GM19025 (cell line): ENCODE results near the gene CXXC5.

Experiments used
- ATAC-seq: cut with Tn5 transposase; IDR thresholded peaks from one replicate; pipeline ENCODE4 v1.9.1; 2021; ENCODE audit warnings: mild to moderate bottlenecking, low read depth, moderate library complexity; ENCODE audit not compliant: unreplicated experiment

Gene CXXC5

DNA sequence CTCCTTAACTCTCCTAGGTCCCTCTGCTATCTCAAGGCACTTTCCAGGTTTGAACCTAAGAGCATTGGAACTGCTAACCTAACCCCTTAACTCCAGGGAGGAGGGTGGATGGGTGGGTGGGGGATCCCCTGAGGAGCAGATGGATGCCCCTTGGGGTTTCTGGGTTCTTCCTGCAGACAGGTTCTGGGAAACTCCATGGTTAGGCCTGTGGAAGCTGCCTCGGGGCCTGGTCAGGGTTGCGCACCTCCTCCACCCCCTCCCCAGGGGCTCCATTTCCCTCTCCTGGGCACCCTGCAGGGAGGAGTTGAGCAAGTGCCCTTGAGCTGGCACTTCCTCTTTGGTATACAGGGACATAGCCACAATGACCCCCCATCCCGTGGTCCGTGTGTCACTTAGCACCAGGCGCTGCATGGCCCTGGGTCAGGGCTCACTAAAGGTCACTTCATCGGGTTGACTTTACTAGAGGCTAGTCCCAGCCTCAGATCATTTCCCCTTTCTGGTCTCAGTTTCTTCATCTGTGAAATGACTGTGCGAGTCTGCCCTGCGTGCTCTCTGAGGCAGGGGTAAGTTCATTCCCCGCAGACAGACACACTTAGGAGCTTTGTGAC lies 16.0 kb downstream of the CXXC5 start:
- peak; percentile 50 for ATAC-seq

DNA sequence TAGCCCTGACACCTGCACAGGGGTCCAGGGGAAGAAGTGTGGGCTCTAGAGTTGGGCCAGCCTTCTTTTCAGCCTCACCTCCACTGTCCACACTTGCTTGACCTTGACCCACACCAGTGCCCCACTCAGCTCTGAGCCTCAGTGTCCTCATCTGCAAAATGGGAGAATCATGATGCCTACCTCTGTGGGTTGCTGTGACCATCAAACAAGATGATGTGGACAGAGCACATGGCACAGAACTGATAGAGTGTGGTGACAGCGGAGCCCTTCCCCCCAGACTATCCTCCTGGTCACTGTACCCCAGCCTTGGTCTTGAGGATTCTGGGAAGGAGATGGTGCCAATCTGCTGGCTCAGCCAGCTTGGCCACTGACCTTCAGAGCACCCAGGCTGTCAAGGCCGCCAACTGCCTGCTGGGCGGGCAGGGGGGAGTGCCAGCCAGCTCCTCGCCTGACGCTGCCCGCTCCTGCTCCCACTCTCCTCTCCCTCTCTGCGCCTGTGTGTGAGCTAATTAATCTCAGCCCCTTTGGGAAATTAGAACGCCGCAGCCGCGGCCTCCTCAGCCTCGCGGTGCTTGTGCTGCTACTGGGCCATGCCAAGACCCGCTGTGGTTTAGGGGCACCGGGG lies 16.7 kb downstream of the CXXC5 start:
- ATAC-seq = no peak

DNA sequence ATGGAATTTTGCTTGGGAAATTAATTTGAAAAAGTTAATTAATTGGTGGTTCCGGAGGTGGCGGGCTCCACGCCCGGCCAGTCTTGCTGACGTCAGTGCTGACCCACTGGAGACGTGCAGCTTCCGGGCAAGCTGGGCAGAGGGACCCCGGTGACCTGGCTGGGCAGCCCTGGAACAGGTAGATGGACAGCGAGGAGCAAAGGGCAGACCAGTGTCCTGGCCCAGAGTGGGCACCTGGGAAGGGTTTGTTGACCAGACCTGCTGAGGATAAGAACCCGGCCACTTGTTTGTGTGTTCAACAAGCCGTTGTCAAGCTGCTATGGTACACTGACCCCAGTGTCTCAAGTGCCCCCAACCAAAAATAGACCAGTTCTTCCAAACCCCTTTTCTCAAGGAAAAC lies 17.5 kb downstream of the CXXC5 start:
- ATAC-seq = no peak

DNA sequence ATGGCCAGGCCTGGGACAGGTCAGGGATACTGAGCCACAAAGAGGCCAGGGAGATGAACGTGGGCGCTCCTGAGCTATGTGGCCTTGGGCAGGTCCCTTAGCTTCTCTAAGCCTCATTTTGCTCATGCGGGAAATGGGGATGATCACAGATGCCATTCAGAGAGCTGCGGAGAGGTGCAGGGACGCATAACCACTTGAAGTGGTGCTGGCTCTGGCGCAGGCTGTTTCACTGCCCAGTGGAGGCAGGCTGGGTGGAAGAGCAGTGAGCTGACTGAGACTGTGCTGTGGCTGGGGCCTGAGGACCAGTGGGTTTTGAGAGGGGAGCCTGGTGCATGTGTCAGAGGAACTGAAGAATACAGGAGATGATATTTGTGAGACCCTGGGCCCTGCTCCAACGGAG lies 18.4 kb downstream of the CXXC5 start:
- ATAC-seq = no peak

DNA sequence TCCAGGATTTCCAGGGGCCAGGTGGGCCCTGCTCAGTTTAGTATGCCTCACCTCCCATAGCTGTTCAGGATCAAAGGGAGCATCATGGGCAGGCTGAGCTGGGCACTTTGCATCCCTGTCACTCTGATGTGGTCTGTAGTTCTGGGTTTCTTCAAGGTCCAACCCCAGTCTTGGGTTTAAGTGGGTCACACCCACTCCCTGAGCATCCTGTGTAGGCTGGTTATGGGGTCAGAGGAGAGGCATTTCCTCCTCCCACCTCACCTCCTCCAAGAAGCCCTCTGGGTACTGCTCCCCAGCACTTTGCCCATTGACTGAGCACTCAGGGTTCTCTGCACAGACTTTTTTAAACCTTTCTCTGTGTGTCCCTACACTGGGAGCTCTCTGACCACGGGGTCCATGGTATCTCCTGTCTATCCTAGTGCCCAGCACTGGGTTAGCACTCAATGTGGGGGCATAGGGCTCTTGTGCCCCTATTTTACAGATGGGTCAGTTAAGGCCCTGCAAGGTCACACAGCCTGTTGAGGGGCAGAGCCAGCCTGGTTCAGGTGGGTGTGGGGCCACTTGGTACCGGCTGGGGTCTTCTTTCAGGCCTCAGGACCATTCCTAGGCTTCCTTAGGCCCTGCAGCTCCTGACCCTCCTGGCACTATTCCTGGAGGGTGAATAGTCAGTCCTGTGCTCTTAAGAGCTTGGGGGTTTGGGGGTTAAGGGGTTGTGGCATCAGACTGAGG lies 19.0 kb downstream of the CXXC5 start:
- no peak for ATAC-seq

DNA sequence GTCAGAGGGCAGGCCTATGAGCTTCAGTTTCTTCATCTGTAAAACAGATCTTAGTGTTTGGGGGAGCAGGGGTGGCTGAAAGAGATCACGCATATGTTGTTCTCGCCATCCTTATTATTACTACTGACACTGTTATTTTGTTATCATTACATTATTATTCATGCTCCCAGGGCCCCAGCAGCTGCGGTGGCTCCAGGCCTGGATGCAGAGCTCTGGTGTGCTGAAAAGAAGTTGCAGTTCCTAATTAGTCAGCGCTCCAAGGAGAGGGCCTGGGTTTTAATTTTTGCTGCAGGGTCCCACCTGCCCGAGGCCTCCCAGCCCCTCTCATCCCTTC lies 19.5 kb downstream of the CXXC5 start:
- ATAC-seq = no peak

DNA sequence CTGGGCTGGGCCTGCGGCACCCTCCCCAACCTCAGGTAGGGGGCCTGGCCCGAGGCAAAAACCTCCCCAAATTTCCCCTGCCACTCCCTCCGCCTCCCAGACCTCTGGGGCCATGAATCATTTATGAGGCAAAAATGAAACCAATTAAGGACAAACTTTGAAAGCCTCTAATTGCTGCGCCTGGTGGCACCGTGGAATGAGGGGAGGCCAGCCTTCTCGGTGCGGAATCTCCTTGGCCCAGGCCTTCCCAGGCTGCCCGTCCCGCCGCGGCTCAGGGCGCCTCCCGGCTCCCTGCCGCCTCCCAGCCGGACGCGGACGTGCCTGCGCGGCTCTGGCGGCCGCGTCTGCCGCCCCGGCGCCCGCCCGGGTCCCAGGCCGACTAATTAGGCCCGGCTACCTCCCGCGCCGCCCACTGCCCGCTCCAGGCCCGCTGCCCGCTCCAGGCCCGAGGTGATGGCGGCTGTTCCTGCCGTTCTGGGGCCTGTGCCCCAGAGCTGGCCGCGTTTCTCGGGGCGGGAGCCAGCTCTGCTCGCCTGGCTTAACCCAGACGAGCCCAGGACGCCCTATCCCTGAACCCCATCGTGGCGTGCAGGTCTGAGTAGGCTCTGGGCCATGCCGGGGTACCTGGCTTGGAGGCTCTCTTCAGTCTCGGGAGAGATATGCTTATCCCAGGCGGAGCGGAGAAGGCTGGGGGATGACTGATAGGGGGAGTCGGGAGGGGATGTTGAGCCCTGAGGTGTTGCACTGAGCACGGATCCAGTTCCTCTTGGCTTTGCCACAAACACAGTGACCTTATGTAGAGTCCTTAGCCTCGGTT lies 20.1 kb downstream of the CXXC5 start:
- ATAC-seq = no peak

DNA sequence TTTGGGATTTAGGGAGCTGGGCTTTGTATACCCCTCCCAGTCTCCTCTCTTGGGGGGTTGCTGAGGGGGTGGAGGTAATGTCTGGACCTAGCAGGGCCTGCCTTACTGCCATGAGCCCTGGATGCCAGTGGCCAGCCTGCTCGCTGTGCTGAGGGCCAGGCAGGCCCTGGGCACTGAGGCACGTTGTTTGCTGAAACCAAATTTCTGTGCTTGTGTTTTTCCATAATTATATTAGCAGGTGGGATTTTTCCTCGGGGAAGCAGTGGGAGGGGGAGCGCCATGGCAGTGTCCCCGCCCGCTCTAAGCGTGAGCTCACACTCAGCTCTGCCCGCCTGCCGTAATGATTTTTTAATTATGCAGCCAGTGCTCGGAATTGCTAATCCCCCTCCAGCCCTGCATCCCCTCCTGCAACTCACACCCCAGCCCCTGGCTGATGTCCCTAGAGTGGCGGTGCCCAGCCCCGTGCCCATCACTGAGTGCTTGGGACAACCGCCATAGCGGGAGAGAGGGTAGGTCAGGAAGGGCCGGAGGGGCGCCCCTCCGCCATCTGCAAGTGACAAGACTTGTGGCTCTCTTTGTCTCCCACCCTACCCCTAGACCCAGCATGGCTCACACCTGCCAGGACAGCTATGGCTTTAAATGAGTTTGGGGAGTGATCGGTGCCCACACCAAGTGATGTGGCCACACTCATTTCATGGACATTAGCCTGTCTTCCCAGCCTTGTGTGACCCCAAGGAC lies 20.9 kb downstream of the CXXC5 start:
- ATAC-seq = no peak

DNA sequence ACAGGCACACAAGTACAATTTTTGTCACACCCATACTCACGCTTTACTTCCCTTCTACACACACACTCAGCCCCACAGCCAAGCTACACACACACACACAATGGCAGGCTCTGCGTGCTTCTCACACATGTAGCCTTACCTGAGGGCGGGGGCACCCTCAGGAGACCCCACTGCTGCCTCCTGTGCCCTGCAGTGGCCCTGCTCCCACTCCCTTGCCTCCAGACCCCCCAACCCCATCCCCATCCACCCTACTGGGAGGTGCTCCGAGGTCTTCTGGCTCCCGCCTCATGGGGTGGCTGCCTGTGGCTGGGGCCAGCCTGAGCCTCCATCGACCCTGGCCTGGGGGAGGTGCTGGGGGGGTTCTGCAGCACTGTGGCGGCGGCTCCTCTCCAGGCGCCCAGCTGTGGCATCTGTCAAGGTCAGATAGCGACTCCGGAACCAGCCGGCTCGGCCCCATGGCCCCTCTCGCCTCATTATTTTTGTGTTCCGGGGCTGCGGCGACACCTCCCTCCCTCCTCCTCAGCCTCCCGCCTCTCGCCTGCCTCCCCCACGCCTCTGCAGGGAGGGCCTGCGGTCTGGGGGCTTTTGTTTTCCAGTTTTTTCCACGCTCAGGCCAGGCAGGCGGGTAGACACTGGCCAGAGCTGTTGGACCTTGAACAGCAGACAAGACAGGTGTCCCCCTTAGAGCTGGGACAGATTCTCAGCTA lies 21.7 kb downstream of the CXXC5 start:
- peak; percentile 24 for ATAC-seq

DNA sequence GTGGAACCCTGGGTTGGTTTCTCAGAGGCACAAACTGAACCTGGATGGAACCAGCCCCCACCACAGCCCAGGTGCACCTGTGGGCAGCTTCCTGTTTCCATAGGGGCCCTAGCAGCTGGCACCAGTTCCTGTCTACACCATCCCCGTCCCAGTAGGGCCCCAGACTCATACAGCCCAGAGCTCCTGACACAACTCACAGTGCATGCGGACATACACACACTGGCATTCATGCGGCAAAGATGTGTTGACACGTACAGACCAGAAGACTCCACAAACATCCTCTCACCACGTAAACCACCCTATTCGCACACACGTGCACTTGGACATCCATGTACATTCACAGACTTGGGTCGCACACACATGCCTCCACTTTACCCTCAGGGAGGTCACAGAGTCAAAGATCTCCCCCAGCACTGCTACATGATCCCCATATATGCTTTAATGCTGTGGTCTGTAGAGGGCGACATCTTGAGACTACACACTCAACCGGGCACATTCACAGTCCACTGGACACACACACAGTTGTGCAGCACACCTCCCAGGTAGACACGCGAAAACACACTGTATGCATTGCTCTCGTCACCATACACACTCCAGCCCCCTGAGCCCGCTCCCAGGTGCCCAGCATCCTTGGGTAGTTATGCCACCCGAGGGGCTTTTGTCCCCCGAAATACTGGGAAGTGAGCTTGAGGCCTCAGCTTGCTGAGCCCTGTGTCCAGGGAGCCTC lies 22.4 kb downstream of the CXXC5 start:
- peak; percentile 46 for ATAC-seq

DNA sequence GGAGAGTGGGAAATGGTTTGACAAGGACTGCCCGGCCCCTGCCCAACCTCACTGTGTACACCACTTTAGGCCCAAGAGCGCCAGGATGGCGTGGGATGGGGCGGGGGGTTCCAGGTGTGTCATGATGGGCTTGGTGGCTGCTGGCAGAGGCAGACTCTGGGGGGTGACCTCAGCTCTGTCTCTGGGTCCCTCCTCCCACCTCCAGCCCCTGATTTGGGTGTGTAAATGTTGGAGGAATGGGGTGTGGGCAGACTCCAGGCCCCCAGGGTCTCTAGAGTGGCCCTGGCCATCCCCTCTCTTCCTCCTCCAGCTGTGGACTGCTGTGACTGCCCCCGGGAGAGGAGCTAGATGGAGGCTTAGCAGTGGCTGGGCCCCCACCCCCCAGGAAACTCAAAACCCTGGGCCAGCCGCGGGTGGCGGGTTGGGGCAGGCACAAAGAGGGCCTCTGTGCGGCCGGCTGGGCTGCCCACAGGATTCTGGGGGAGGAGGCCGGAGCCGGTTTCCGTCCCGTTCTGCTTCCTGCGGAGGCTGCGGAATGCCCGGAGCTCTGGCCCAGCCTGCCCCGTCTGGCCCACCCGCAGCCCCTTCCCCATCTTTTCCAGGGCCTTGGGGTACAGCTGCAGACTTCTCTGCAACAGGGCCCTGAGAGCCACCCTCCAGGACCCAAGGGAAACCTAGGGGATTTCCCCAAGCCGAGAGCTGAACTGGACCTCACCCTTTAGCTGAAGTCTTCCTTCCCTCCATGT lies 23.1 kb downstream of the CXXC5 start:
- no peak for ATAC-seq

DNA sequence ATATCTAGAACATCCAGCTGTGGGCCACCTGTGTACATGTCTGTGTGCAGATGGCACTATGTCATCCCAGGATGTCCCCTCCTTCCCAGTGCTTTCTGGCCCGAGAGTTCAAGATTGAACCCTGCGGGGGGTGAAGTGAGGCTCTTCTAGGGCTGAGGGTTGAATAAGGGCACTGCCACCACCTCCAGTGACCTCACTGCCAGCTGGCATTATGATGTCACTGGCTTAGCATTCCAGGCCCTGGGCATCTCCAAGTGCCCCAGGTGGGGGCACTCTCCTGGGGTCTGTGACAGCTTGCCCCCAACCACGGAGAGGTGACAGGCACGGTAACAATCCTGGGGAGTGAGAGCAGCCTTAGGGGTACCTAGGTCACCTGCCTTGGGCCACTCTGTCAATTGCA lies 27.1 kb downstream of the CXXC5 start:
- ATAC-seq = no peak

DNA sequence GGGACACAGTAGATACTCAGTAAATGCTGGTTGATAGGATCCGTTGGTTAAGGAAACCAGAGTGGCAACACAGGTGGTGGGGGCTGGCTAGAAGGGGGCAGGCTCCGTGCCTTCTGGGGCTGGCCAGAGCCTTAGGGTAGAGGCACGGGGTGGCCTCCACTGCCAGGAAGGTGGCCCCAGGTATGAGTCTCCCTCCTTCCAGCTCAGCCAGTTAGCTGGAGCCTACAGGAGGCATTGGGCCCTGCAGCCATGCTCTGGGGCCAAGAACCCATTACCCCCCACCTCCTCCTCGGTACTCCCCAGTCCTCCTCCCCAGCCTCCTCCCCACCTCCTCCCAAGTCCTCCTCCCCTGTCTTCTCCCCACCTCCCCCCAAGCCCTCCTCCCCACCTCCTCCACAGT lies 27.7 kb downstream of the CXXC5 start:
- ATAC-seq = no peak

DNA sequence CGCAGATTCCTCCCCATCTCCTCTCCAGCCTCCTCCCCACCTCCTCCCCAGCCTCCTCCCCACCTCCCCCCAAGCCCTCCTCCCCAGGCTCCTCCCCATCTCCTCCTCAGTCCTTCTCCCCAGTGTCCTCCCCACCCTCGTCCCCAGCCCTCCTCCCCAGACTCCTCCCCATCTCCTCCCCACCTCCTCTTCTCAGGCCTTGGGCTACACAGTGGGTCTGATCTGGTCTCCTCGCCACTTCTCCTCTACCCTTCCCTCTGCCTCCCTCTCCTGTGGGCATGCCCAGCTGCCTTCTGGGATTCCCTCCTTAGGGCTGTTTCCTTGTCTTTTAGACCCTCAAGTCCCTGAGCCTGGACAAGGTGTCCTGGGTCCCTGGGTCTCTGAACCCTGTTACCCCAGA lies 28.3 kb downstream of the CXXC5 start:
- no peak for ATAC-seq

DNA sequence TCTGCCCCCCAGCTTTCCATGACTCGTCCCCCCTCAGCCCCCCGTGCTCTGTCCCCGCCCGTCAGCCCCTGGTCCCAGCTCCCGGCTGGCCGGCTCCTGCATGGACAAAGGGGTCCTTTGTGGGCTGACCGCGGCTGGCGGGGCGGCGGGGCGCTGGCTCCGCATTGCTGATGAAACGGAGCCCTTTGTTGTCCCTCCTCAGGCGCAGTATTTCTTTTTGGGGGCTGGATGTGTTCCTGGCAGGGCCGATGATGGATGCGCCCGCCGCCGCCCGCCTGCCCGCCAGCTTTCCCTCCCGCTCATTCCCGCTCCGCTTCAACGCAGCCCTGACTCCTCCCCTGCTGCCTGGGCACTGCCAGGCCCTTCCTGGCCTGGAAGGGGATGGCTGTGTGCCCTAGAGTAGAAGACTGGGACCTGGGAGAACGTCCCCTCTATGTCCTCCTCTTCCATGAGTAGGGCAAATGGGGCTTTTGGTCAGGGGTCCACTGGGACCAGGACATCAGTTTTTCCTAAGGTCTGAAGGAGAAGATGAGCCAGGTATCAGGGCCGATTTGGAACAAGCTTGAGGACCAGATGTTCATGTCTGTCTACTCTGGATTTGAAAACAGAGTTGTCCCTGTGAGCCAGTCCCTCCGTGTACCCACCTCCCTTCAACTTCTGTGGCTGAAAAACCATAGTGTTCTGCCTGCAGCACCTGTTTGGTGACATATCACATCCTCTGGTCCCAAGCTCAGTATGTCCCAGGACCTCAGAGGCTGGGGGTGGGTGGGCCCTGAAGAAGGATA lies 29.0 kb downstream of the CXXC5 start:
- no peak for ATAC-seq

DNA sequence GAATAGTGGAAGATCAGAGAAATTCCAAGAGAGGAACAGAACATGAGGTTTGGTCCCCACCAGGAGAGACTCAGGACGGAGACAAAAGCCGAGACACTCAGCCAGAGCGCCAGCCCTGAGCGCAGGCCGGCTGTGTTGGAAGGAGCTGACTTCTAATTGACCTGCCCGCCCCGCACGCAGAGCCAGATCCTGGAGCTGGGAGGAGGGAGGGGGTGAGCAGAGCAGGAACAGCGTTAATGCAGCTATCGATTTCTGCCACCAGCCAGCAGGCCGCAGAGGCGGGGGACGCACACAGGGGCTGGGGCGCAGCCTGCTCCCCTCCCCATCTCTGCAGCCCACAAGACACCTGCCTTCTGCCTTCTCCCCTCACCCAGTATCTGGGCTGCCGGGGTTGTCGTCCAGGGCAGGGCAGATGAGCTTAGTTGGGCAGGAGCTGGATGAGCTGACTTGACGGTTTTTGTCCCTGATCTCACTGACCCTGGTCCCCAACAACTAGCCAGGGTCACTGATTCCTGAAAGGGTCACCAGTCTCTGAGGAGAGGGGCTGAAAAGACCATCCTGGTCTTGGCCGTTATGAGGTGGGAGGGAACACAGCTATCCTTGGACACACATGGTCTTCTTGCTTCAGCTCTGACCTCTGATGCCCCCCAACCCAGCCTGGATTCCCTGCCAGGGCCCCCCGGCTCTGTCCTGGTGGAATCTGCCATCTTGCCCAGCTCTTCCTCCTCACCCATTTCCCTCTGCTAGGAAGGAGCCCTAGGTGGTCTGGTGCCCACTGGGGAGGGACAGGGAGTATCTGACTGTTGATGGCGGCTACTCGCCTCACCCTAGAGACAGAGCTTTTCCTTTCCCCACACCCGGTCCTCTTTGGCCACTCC lies 29.8 kb downstream of the CXXC5 start:
- ATAC-seq = no peak
